Peyer's patch (tissue), 4 donors: Measurements from ENCODE around the gene PTPRK. TPM values are rescaled to one million over a fixed set of nuclear protein-coding genes. Genes with fewer than 3 reads are reported as not detected.

Source experiments
- DNase-seq, 3 donors: peaks; one replicate each; pipeline ENCODE4 v3.0.0-alpha.2; 2017 to 2019
- H3K27ac ChIP-seq, 4 donors: fragments of 200-600 bp; sonication (generic); one replicate each; pipeline ENCODE4 v1.5.1; 2016 to 2019
- H3K27me3 ChIP-seq, 2 donors: fragments of 200-600 bp; sonication (generic); one replicate each; pipeline ENCODE4 v1.5.1; 2019
- H3K36me3 ChIP-seq, 3 donors: fragments of 200-600 bp; sonication (generic); one replicate each; pipeline ENCODE4 v1.5.1; 2016 to 2019
- H3K4me1 ChIP-seq, 4 donors: fragments of 200-600 bp; sonication (generic); one replicate each; pipeline ENCODE4 v1.5.1; 2016 to 2019
- H3K4me3 ChIP-seq, 4 donors: fragments of 200-600 bp; sonication (generic); 1 replicate in 3 of 4; 2 replicates in 1 of 4; pipeline ENCODE4 v1.5.1; 2016 to 2019; ENCODE audit warnings: mild to moderate bottlenecking in 1 of 4
- H3K9me3 ChIP-seq, 4 donors: fragments of 200-600 bp; sonication (generic); one replicate each; pipeline ENCODE4 v1.5.1; 2016 to 2019; ENCODE audit warnings: mild to moderate bottlenecking in 1 of 4
- POLR2A ChIP-seq, 2 donors: fragments of 450-650 bp; IDR thresholded peaks; one replicate each; pipeline ENCODE4 v1.5.1; 2017; ENCODE audit warnings: antibody characterized with exemption in 2 of 2, mild to moderate bottlenecking in 2 of 2, moderate library complexity in 2 of 2
- total RNA-seq, 4 donors: library from RNA; depleted of rRNA; stranded (reverse); fragments of >200 nt; gene quantifications; one replicate each; pipeline ENCODE4 v1.1.0, GENCODE V29; 2016
- TF ChIP-seq, protein P1 (sequence below), 6 experiments: fragments of 450-650 bp in 4 of 6; fragments of 200-600 bp in 2 of 6; sonication (generic) in 1 of 6; IDR thresholded peaks; one replicate each; pipeline ENCODE4 v1.5.1; 2017 to 2019; ENCODE audit warnings: antibody characterized with exemption in 6 of 6, mild to moderate bottlenecking in 3 of 6, moderate library complexity in 1 of 6

PTPRK gene
- total RNA-seq, 4 donors from 2014 or later: 109 to 192 (median 153) TPM

DNA sequence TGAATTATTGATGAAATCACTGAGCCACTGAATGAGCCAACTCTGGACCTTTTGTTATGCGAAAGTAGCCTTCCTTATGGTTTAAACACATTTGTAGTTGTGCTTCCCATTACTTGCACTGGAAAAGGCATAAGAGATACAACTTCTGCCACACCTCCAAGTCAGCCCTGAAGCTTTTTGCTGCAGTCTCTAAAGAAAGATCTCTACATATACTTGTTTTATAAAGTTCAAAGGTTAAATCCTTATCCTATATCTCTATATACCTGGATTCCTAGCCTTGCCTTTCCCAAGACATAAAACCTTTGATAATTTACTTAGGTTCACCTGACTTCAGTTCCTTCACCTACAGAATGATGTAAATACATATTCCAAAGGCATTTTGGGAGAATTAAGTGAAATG, 132.0 kb downstream of the PTPRK start:
- TF ChIP-seq, protein P1, sequence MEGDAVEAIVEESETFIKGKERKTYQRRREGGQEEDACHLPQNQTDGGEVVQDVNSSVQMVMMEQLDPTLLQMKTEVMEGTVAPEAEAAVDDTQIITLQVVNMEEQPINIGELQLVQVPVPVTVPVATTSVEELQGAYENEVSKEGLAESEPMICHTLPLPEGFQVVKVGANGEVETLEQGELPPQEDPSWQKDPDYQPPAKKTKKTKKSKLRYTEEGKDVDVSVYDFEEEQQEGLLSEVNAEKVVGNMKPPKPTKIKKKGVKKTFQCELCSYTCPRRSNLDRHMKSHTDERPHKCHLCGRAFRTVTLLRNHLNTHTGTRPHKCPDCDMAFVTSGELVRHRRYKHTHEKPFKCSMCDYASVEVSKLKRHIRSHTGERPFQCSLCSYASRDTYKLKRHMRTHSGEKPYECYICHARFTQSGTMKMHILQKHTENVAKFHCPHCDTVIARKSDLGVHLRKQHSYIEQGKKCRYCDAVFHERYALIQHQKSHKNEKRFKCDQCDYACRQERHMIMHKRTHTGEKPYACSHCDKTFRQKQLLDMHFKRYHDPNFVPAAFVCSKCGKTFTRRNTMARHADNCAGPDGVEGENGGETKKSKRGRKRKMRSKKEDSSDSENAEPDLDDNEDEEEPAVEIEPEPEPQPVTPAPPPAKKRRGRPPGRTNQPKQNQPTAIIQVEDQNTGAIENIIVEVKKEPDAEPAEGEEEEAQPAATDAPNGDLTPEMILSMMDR (IDR thresholded peaks at IDR 0.05): no peak
- TF ChIP-seq POLR2A (IDR thresholded peaks at IDR 0.05): no peak

DNA sequence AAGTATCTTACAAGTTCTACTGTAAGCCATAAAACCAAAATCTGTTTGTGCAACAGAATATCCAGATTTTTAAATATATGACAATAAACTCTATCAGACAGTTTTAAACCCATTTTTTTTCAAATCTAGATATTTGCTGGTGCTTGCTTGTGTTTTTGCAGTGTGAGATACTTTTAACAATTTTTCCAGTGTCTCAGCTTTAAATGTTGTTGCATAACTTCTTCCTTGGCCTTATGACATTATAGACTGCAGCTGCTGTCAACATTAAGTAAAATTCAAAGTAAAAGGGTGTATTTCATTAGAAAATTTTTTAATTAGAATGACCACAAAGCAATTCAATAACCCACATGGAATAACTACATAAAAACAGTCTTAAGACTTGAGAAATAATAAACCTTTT, 139.5 kb downstream of the PTPRK start:
- Histone ChIP-seq H3K27ac (no peak overlapping the region), H3K36me3 (peaks cover 0 to 7% (median 0%) of the 10 kb centered on the region in 3 donors), H3K4me3 (no peak overlapping the region), H3K27me3 (no peaks in the 10 kb centered on the region), H3K9me3 (no peaks in the 10 kb centered on the region), H3K4me1 (no peaks in the 10 kb centered on the region)
- no peak for DNase-seq
- no peak for TF ChIP-seq POLR2A (IDR thresholded peaks at IDR 0.05)
- TF ChIP-seq, protein P1 (IDR thresholded peaks at IDR 0.05): no peak

More for the DNA sequence above, 132.0 kb downstream of the PTPRK start:
- Histone ChIP-seq H3K27me3 (no peaks in the 10 kb centered on the region), H3K9me3 (no peaks in the 10 kb centered on the region), H3K4me1 (no peaks in the 10 kb centered on the region), H3K36me3 (no peaks in the 10 kb centered on the region), H3K27ac (no peak overlapping the region), H3K4me3 (no peak overlapping the region)
- no peak for DNase-seq

DNA sequence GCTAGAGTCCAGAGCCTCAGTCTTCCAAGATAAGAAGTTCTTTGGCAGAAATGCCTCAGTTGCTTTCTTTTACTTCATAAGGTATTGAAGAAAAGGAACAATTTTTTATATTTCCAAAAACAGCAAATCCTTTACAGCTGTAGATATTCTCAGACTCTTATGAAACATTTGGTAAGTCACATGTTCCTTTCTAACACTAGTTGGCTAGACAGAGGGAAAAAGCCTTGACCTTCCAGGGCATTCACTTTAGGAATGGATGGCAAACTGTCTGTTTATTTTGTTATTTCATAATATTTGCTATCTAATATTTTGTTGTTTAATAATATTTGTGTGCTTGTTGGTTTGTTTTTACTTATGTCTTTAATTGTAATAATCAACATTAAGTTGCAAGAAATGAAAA, 140.8 kb downstream of the PTPRK start:
- Histone ChIP-seq H3K36me3 (peaks cover 0 to 7% (median 0%) of the 10 kb centered on the region in 3 donors), H3K27me3 (no peaks in the 10 kb centered on the region), H3K4me3 (no peak overlapping the region), H3K27ac (no peak overlapping the region), H3K9me3 (no peaks in the 10 kb centered on the region), H3K4me1 (no peaks in the 10 kb centered on the region)
- TF ChIP-seq POLR2A (IDR thresholded peaks at IDR 0.05): no peak
- TF ChIP-seq, protein P1 (IDR thresholded peaks at IDR 0.05): no peak
- no peak for DNase-seq

DNA sequence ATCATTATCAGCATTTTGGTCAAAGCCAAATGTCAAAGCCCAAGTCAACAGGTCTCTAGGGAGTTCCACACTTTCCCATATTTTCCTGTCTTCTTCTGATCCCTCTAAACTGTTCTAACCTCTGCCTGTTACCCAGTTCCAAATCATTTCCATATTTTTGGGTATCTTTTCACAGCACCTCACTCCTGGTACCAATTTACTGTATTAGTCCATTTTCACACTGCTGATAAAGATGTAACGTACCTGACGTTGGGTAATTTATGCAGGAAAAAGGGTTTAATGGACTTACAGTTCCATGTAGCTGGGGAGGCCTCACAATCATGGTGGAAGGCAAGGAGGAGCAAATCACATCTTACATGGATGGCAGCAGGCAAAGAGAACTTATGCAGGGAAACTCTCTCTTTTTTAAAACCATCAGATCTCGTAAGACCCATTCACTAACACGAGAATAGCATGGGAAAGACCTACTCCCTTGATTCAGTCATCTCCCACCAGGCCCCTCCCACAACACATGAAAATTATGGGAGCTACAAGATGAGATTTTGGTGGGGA, 143.4 kb downstream of the PTPRK start:
- Histone ChIP-seq H3K27ac (no peak overlapping the region), H3K36me3 (peaks cover 0 to 7% (median 0%) of the 10 kb centered on the region in 3 donors), H3K4me1 (no peaks in the 10 kb centered on the region), H3K4me3 (no peak overlapping the region), H3K9me3 (no peaks in the 10 kb centered on the region), H3K27me3 (no peaks in the 10 kb centered on the region)
- DNase-seq: no peak
- TF ChIP-seq POLR2A (IDR thresholded peaks at IDR 0.05): no peak
- TF ChIP-seq, protein P1 (IDR thresholded peaks at IDR 0.05): no peak

DNA sequence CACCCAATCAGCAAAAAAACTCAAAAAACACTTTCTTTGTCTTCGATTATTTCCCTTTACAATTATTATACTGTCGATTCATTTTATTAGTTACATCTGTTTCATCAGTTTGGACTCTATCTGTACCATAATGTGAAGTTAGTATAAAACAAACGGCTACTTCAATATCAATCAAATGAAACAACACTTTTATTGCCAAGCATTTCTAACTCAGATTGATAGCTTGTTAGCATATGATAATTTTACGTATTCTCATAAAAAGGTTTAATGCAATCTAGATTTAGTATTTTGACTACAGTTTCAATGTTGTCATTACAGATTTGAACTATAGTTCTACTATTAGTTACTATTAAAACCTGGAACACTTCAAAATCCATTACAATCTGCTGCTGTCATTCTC, 149.3 kb downstream of the PTPRK start:
- no peak for DNase-seq
- Histone ChIP-seq H3K36me3 (no peaks in the 10 kb centered on the region), H3K27ac (no peak overlapping the region), H3K4me1 (peaks cover 0 to 27% (median 0%) of the 10 kb centered on the region in 4 donors), H3K4me3 (no peak overlapping the region), H3K27me3 (no peaks in the 10 kb centered on the region), H3K9me3 (no peaks in the 10 kb centered on the region)
- no peak for TF ChIP-seq POLR2A (IDR thresholded peaks at IDR 0.05)
- TF ChIP-seq, protein P1 (IDR thresholded peaks at IDR 0.05): no peak

DNA sequence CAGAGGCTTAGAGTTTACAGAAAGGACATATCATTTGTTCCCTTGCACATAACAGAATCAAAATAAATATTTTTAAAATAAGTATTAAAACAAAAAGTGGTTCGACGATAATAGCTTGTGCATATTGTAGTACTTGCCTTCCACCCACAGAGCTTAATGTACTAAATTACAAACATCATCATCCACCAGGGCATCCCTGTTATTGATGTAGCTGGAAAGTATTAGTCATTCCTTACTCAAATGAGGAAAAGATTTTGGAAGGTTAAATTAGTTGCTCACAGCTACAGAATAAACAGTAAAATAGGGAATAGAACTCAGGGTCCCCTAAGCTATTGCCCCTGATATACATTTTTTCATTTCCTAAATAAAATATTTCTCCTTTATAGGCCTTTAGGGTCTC, 150.3 kb downstream of the PTPRK start:
- TF ChIP-seq, protein P1 (IDR thresholded peaks at IDR 0.05): peak in 3 of 6 experiments; percentile 12 to 25 (median 21)
- no peak for TF ChIP-seq POLR2A (IDR thresholded peaks at IDR 0.05)
- peaks cover 0 to 27% (median 0%) of the 10 kb centered on the region in 4 donors for H3K4me1 ChIP-seq
- H3K27ac ChIP-seq: peak overlapping the region in 1 of 4 donors; percentile 13

More for the DNA sequence above, 150.3 kb downstream of the PTPRK start:
- no peaks in the 10 kb centered on the region for H3K36me3 ChIP-seq
- H3K4me3 ChIP-seq: no peak overlapping the region
- no peaks in the 10 kb centered on the region for H3K9me3 ChIP-seq
- H3K27me3 ChIP-seq: no peaks in the 10 kb centered on the region
- no peak for DNase-seq
